Karpas-422 (cell line): ENCODE measurements around the gene PNPLA5. TPM values are rescaled to one million over a fixed set of nuclear protein-coding genes. Genes with fewer than 3 reads are reported as not detected.

ENCODE experiments used
- DNase-seq: peaks from one replicate; pipeline ENCODE4 v3.0.0-alpha.2; 2015
- H2AFZ ChIP-seq: fragments of 200-600 bp; sonication (generic); 2 replicates; pipeline ENCODE4 v1.6.1; 2014; ENCODE audit warnings: antibody characterized with exemption, low read length, mixed read lengths
- H3K27ac ChIP-seq: fragments of 200-600 bp; sonication (generic); 2 replicates; pipeline ENCODE4 v1.5.1; 2014; ENCODE audit warnings: mild to moderate bottlenecking, low read length, moderate library complexity
- H3K27me3 ChIP-seq: fragments of 200-600 bp; sonication (generic); 2 replicates; pipeline ENCODE4 v1.6.1; 2014; ENCODE audit warnings: low read length, mixed read lengths
- H3K36me3 ChIP-seq: fragments of 200-600 bp; sonication (generic); 2 replicates; pipeline ENCODE4 v1.6.1; 2014; ENCODE audit warnings: low read length, mixed read lengths; ENCODE audit not compliant: insufficient read depth
- H3K4me1 ChIP-seq: fragments of 200-600 bp; sonication (generic); 2 replicates; pipeline ENCODE4 v1.6.1; 2014; ENCODE audit warnings: mild to moderate bottlenecking, low read length, mixed read lengths
- H3K4me2 ChIP-seq: fragments of 200-600 bp; sonication (generic); 2 replicates; pipeline ENCODE4 v1.6.1; 2014; ENCODE audit warnings: low read length, low read depth, mild to moderate bottlenecking; ENCODE audit not compliant: poor library complexity, severe bottlenecking
- H3K4me3 ChIP-seq: fragments of 200-600 bp; sonication (generic); 2 replicates; pipeline ENCODE4 v1.5.1; 2014; ENCODE audit warnings: mild to moderate bottlenecking, antibody characterized with exemption, low read length, mixed read lengths
- H3K79me2 ChIP-seq: fragments of 200-600 bp; sonication (generic); 2 replicates; pipeline ENCODE4 v1.6.1; 2014; ENCODE audit warnings: mild to moderate bottlenecking, low read length, mixed read lengths
- H3K9ac ChIP-seq: fragments of 200-600 bp; sonication (generic); 2 replicates; pipeline ENCODE4 v1.6.0; 2014; ENCODE audit warnings: low read length
- H3K9me2 ChIP-seq: fragments of 200-600 bp; sonication (generic), shearing (Covaris generic); replicated peaks from 2 replicates; pipeline ENCODE4 v1.6.0; 2014; ENCODE audit warnings: mild to moderate bottlenecking, low read length, moderate library complexity; ENCODE audit not compliant: insufficient read depth
- H3K9me3 ChIP-seq: fragments of 300-700, 200-600 bp; sonication (generic); 2 replicates; pipeline ENCODE4 v1.6.1; 2014; ENCODE audit warnings: low read length, mixed read lengths
- H4K20me1 ChIP-seq: fragments of 200-600 bp; sonication (generic); 2 replicates; pipeline ENCODE4 v1.6.1; 2014; ENCODE audit warnings: mild to moderate bottlenecking, antibody characterized with exemption, low read length, low read depth; ENCODE audit not compliant: insufficient read depth
- total RNA-seq: library from RNA; depleted of rRNA; stranded (reverse); fragments of >200 nt; shearing (Covaris generic); gene quantifications from 2 replicates; pipeline ENCODE4 v1.2.3, GENCODE V29; 2014; ENCODE audit warnings: low replicate concordance

The PNPLA5 gene
- total RNA-seq, 1 experiment from 2014 or later = not detected

- H4K20me1 ChIP-seq = 0 out of 2 replicates have a peak, but pooled peaks cover 9% of the 10 kb centered on the region
- H3K27ac ChIP-seq = no peak overlapping the region
- no peak overlapping the region for H3K4me3 ChIP-seq
- H3K27me3 ChIP-seq = no peaks in the 10 kb centered on the region
- no peak overlapping the region for H3K4me2 ChIP-seq
- H3K9me3 ChIP-seq = no peaks in the 10 kb centered on the region
- no peaks in the 10 kb centered on the region for H3K9me2 ChIP-seq
- DNase-seq = no peak
- no peak overlapping the region for H2AFZ ChIP-seq
- H3K36me3 ChIP-seq = no peaks in the 10 kb centered on the region
- H3K79me2 ChIP-seq = no peaks in the 10 kb centered on the region
- H3K9ac ChIP-seq = no peak overlapping the region
- H3K4me1 ChIP-seq = no peaks in the 10 kb centered on the region; the same call in 1 of the 2 replicates
Measured at GRCh38 chr22:43882122-43882767, 9.6 kb downstream of the PNPLA5 start.

- Histone ChIP-seq H3K4me2 (no peak overlapping the region), H3K36me3 (no peaks in the 10 kb centered on the region), H3K79me2 (no peaks in the 10 kb centered on the region), H3K4me1 (no peaks in the 10 kb centered on the region; the same call in 1 of the 2 replicates), H2AFZ (no peak overlapping the region), H3K9me3 (no peaks in the 10 kb centered on the region), H4K20me1 (0 out of 2 replicates have a peak, but pooled peaks cover 9% of the 10 kb centered on the region), H3K9me2 (no peaks in the 10 kb centered on the region), H3K27ac (no peak overlapping the region), H3K9ac (no peak overlapping the region), H3K27me3 (no peaks in the 10 kb centered on the region), H3K4me3 (no peak overlapping the region)
- DNase-seq = no peak
Measured at GRCh38 chr22:43881091-43882061, 10.4 kb downstream of the PNPLA5 start.

- Histone ChIP-seq H3K27me3 (no peaks in the 10 kb centered on the region), H2AFZ (no peak overlapping the region), H4K20me1 (0 out of 2 replicates have a peak, but pooled peaks cover 9% of the 10 kb centered on the region), H3K9me3 (no peaks in the 10 kb centered on the region), H3K36me3 (no peaks in the 10 kb centered on the region), H3K4me1 (no peaks in the 10 kb centered on the region; the same call in 1 of the 2 replicates), H3K4me3 (no peak overlapping the region), H3K9ac (no peak overlapping the region), H3K9me2 (no peaks in the 10 kb centered on the region), H3K27ac (no peak overlapping the region), H3K4me2 (no peak overlapping the region), H3K79me2 (no peaks in the 10 kb centered on the region)
- DNase-seq = no peak
Measured at GRCh38 chr22:43880541-43880991, 11.2 kb downstream of the PNPLA5 start.

- no peaks in the 10 kb centered on the region for H3K27me3 ChIP-seq
Measured at GRCh38 chr22:43879901-43880540, 11.8 kb downstream of the PNPLA5 start.

GRCh38 chr22:43878831-43879550 lies 12.8 kb downstream of the PNPLA5 start:
- Histone ChIP-seq H3K9me3 (no peaks in the 10 kb centered on the region), H3K79me2 (no peaks in the 10 kb centered on the region), H3K4me3 (no peak overlapping the region), H3K4me2 (no peak overlapping the region), H3K36me3 (no peaks in the 10 kb centered on the region), H3K27ac (no peak overlapping the region), H3K9ac (no peak overlapping the region), H3K27me3 (no peaks in the 10 kb centered on the region), H3K4me1 (no peaks in the 10 kb centered on the region), H2AFZ (no peak overlapping the region), H4K20me1 (0 out of 2 replicates have a peak, but pooled peaks cover 9% of the 10 kb centered on the region), H3K9me2 (no peaks in the 10 kb centered on the region)
- DNase-seq = no peak

More at GRCh38 chr22:43879901-43880540, 11.8 kb downstream of the PNPLA5 start:
- Histone ChIP-seq H4K20me1 (0 out of 2 replicates have a peak, but pooled peaks cover 9% of the 10 kb centered on the region), H2AFZ (no peak overlapping the region), H3K4me2 (no peak overlapping the region), H3K9me3 (no peaks in the 10 kb centered on the region), H3K4me3 (no peak overlapping the region), H3K9me2 (no peaks in the 10 kb centered on the region), H3K36me3 (no peaks in the 10 kb centered on the region), H3K79me2 (no peaks in the 10 kb centered on the region), H3K9ac (no peak overlapping the region), H3K4me1 (no peaks in the 10 kb centered on the region; the same call in 1 of the 2 replicates), H3K27ac (no peak overlapping the region)
- no peak for DNase-seq

- no peak overlapping the region for H3K4me2 ChIP-seq
Measured at GRCh38 chr22:43878079-43878795, 13.6 kb downstream of the PNPLA5 start.

GRCh38 chr22:43876866-43877509 lies 14.8 kb downstream of the PNPLA5 start:
- no peaks in the 10 kb centered on the region for H3K27me3 ChIP-seq
- no peak overlapping the region for H2AFZ ChIP-seq
- DNase-seq = no peak
- no peaks in the 10 kb centered on the region for H3K4me1 ChIP-seq
- no peaks in the 10 kb centered on the region for H3K9me2 ChIP-seq
- no peaks in the 10 kb centered on the region for H3K79me2 ChIP-seq
- no peak overlapping the region for H3K27ac ChIP-seq
- no peak overlapping the region for H3K4me3 ChIP-seq
- H3K4me2 ChIP-seq = no peak overlapping the region
- H3K9ac ChIP-seq = no peak overlapping the region
- no peaks in the 10 kb centered on the region for H3K9me3 ChIP-seq
- no peaks in the 10 kb centered on the region for H3K36me3 ChIP-seq
- H4K20me1 ChIP-seq = no peaks in the 10 kb centered on the region

More at GRCh38 chr22:43878079-43878795, 13.6 kb downstream of the PNPLA5 start:
- H3K4me3 ChIP-seq = no peak overlapping the region
- H3K79me2 ChIP-seq = no peaks in the 10 kb centered on the region
- no peaks in the 10 kb centered on the region for H3K9me2 ChIP-seq
- no peak overlapping the region for H3K9ac ChIP-seq
- H4K20me1 ChIP-seq = 0 out of 2 replicates have a peak, but pooled peaks cover 9% of the 10 kb centered on the region
- no peak overlapping the region for H2AFZ ChIP-seq
- H3K4me1 ChIP-seq = no peaks in the 10 kb centered on the region
- DNase-seq = no peak
- H3K27me3 ChIP-seq = no peaks in the 10 kb centered on the region
- H3K9me3 ChIP-seq = no peaks in the 10 kb centered on the region
- H3K27ac ChIP-seq = no peak overlapping the region
- no peaks in the 10 kb centered on the region for H3K36me3 ChIP-seq
